HCT116 (cell line): Measurements from ENCODE around the gene ZNRF3. TPM values are rescaled to one million over a fixed set of nuclear protein-coding genes. Genes with fewer than 3 reads are reported as not detected.
A peak's percentile ranks its signal among the peaks of the same experiment; 100 is the strongest.

Source experiments
- ATAC-seq: fragments of 200-7000 bp; cut with Tn5 transposase; 2 replicates; pipeline ENCODE4 v1.9.1; 2020; ENCODE audit warnings: mild to moderate bottlenecking, moderate library complexity
- BruUV-seq: library from RNA; stranded (reverse); fragments of 400-500 nt; replicated peaks from 2 replicates; lab custom pipeline; 2021; lab: Mats Ljungman, UMichigan
- CTCF ChIA-PET: fragments of 300-600 bp; sonication (Branson Sonifier 250); formaldehyde crosslinking; loops from one replicate; lab custom pipeline; 2021; ENCODE audit warnings: antibody characterized with exemption; lab: Charles Lee
- POLR2A ChIA-PET: fragments of 300-600, 350-600 bp; sonication (Branson Sonifier 250); formaldehyde crosslinking; loops from one replicate; lab custom pipeline; 2021; ENCODE audit warnings: antibody characterized with exemption; lab: Charles Lee
- RAD21 ChIA-PET, 2 experiments: fragments of 300-600 bp; sonication (Branson Sonifier 250); formaldehyde crosslinking; loops; one replicate each; lab custom pipeline; 2023; ENCODE audit warnings: low total read pairs in 2 of 2; ENCODE audit not compliant: uncharacterized antibody in 2 of 2, unreplicated experiment in 2 of 2, low non-redundant PET in 1 of 2; lab: Charles Lee
- DNase-seq: peaks from one replicate; pipeline ENCODE4 v3.0.0-alpha.2; 2010; ENCODE audit warnings: low read depth, low spot score
- H2AFZ ChIP-seq: fragments of 200-600 bp; shearing (Covaris generic), sonication (generic); 2 replicates; pipeline ENCODE4 v1.6.1; 2017; ENCODE audit warnings: low read depth, mixed run types, mixed read lengths, antibody characterized with exemption, low read length; ENCODE audit not compliant: poor library complexity, severe bottlenecking
- H3K27ac ChIP-seq: 2 replicates; pipeline ENCODE4 v1.5.1; 2012; ENCODE audit warnings: low read depth, low read length
- H3K27me3 ChIP-seq: fragments of 200-600 bp; sonication (generic); 2 replicates; pipeline ENCODE4 v1.6.1; 2016; ENCODE audit warnings: mixed run types, low read length, mixed read lengths; ENCODE audit not compliant: insufficient read depth
- H3K36me3 ChIP-seq, 2 experiments: fragments of 200-500 bp in 1 of 2; fragments of 200-600 bp in 1 of 2; sonication (Bioruptor generic) in 1 of 2; sonication (generic) in 1 of 2; 2 replicates each; pipeline versions ENCODE4 v1.5.1 to v1.6.1; 2014 to 2016; ENCODE audit warnings: low read length in 2 of 2, inconsistent platforms in 1 of 2, mixed read lengths in 1 of 2, mixed run types in 1 of 2; ENCODE audit not compliant: insufficient read depth in 2 of 2, control insufficient read depth in 1 of 2
- H3K4me1 ChIP-seq, 2 experiments: fragments of 200-600 bp in 1 of 2; sonication (generic) in 1 of 2; 2 replicates each; pipeline versions ENCODE4 v1.5.1 to v1.6.1; 2012 to 2017; ENCODE audit warnings: low read length in 2 of 2, inconsistent platforms in 1 of 2, mild to moderate bottlenecking in 1 of 2, mixed read lengths in 1 of 2, mixed run types in 1 of 2, moderate library complexity in 1 of 2; ENCODE audit not compliant: insufficient read depth in 2 of 2, control insufficient read depth in 1 of 2
- H3K4me2 ChIP-seq: fragments of 200-600 bp; sonication (generic); 2 replicates; pipeline ENCODE4 v1.6.1; 2017; ENCODE audit warnings: mixed run types, low read length, mixed read lengths
- H3K4me3 ChIP-seq, 2 experiments: fragments of 200-600 bp in 1 of 2; sonication (generic) in 1 of 2; replicated peaks in 1 of 2; 2 replicates each; pipeline ENCODE4 v1.5.1; 2011 to 2016; ENCODE audit warnings: low read length in 2 of 2, control low read depth in 1 of 2, low read depth in 1 of 2, mild to moderate bottlenecking in 1 of 2, mixed read lengths in 1 of 2, mixed run types in 1 of 2
- H3K79me2 ChIP-seq: fragments of 200-600 bp; sonication (generic); 2 replicates; pipeline ENCODE4 v1.6.1; 2017; ENCODE audit warnings: mild to moderate bottlenecking, mixed run types, low read length, moderate library complexity, mixed read lengths; ENCODE audit not compliant: insufficient read depth
- H3K9ac ChIP-seq: fragments of 200-600 bp; sonication (generic); 2 replicates; pipeline ENCODE4 v1.6.1; 2016; ENCODE audit warnings: low read length, mixed read lengths
- H3K9me2 ChIP-seq: fragments of 200-600 bp; sonication (generic), shearing (Covaris generic); 2 replicates; pipeline ENCODE4 v1.6.1; 2017; ENCODE audit warnings: mixed run types, mild to moderate bottlenecking, moderate library complexity; ENCODE audit not compliant: insufficient read depth
- H3K9me3 ChIP-seq, 2 experiments: fragments of 200-500 bp in 1 of 2; fragments of 200-600 bp in 1 of 2; sonication (Bioruptor generic) in 1 of 2; sonication (generic) in 1 of 2; 2 replicates each; pipeline ENCODE4 v1.6.1; 2014 to 2017; ENCODE audit warnings: low read length in 2 of 2, mixed read lengths in 2 of 2, inconsistent platforms in 1 of 2, low read depth in 1 of 2, mild to moderate bottlenecking in 1 of 2, mixed run types in 1 of 2, moderate library complexity in 1 of 2; ENCODE audit not compliant: control insufficient read depth in 1 of 2, insufficient read depth in 1 of 2
- H4K20me1 ChIP-seq: fragments of 200-600 bp; sonication (generic), shearing (Covaris generic); 2 replicates; pipeline ENCODE4 v1.6.1; 2017; ENCODE audit warnings: mixed run types, mild to moderate bottlenecking, moderate library complexity; ENCODE audit not compliant: insufficient read depth
- CEBPB ChIP-seq: IDR thresholded peaks from 2 replicates; pipeline ENCODE4 v1.6.1; 2012; ENCODE audit warnings: low read depth
- EGR1 ChIP-seq: IDR thresholded peaks from 2 replicates; pipeline ENCODE4 v1.6.1; 2012; ENCODE audit warnings: low read depth
- ELF1 ChIP-seq: IDR thresholded peaks from 2 replicates; pipeline ENCODE4 v1.6.1; 2012; ENCODE audit warnings: low read depth, borderline replicate concordance
- EZH2 ChIP-seq: fragments of 200-600 bp; sonication (generic); IDR thresholded peaks from 2 replicates; pipeline ENCODE4 v1.6.1; 2017; ENCODE audit warnings: antibody characterized with exemption, mixed run types
- EZH2phosphoT487 ChIP-seq: fragments of 200-600 bp; IDR thresholded peaks from 2 replicates; pipeline ENCODE4 v1.6.1; 2018; ENCODE audit warnings: antibody characterized with exemption, borderline replicate concordance
- FOSL1 ChIP-seq: IDR thresholded peaks from 2 replicates; pipeline ENCODE4 v1.6.1; 2012; ENCODE audit warnings: low read depth
- JUND ChIP-seq: IDR thresholded peaks from 2 replicates; pipeline ENCODE4 v1.6.1; 2012
- MAX ChIP-seq: IDR thresholded peaks from 2 replicates; pipeline ENCODE4 v1.6.1; 2012
- POLR2A ChIP-seq: IDR thresholded peaks from 2 replicates; pipeline ENCODE4 v1.7.0; 2011; ENCODE audit warnings: borderline replicate concordance; ENCODE audit not compliant: insufficient read depth, insufficient read length; ENCODE audit errors: extremely low read depth
- POLR2AphosphoS5 ChIP-seq: IDR thresholded peaks from 2 replicates; pipeline ENCODE4 v1.6.1; 2011; ENCODE audit warnings: mild to moderate bottlenecking, low read depth, low read length, moderate library complexity
- SIN3A ChIP-seq: IDR thresholded peaks from 2 replicates; pipeline ENCODE4 v1.6.1; 2012; ENCODE audit warnings: low read depth
- SP1 ChIP-seq: IDR thresholded peaks from 2 replicates; pipeline ENCODE4 v1.6.1; 2012; ENCODE audit warnings: low read depth
- SRF ChIP-seq: IDR thresholded peaks from 2 replicates; pipeline ENCODE4 v1.6.1; 2012; ENCODE audit warnings: low read depth
- YY1 ChIP-seq: IDR thresholded peaks from 2 replicates; pipeline ENCODE4 v1.6.1; 2011; ENCODE audit warnings: low read length, low read depth, moderate library complexity, mild to moderate bottlenecking; ENCODE audit not compliant: insufficient replicate concordance; ENCODE audit errors: extremely low read depth
- intact Hi-C: fragments of 100-400 bp; cut with micrococcal nuclease; formaldehyde crosslinking; loops from 2 replicates; pipeline ENCODE4 v1.10.0; 2022
- total RNA-seq: library from RNA; stranded (reverse); gene quantifications from one replicate; pipeline ENCODE4 v1.2.1, GENCODE V29; 2021; ENCODE audit not compliant: unreplicated experiment
- TF ChIP-seq, protein P1 (sequence below): IDR thresholded peaks from 2 replicates; pipeline ENCODE4 v1.6.1; 2012
- TF ChIP-seq, protein P2 (sequence below): IDR thresholded peaks from 2 replicates; pipeline ENCODE4 v1.6.1; 2011; ENCODE audit warnings: mild to moderate bottlenecking, low read length, moderate library complexity; ENCODE audit not compliant: insufficient replicate concordance; ENCODE audit errors: extremely low read depth

ZNRF3 gene
- total RNA-seq, 1 experiment from 2014 or later, result 12.2 TPM

DNA sequence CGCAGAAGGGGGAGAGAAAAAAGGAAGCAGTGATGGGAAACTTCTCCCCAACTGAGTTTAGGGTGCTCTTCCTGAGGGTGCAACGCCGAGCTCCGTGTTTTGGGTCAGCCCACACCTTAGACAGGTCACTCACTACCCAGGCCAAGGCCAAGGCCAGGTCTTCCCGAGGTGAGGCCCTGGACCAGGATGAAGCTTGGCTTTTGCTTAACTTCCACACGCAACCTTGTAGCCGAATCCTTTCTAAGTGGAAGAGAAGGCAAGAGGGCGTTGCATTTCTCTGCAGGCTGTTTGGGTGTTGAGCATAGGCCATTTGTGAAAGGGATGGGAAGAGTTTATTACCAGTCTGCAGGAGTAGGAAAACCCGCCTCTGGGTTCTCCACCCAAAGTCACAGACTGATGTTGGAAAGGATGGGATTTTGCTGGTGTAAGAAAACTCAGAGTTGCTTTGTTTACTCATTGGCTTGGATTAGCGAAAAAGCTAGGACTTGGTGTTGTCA is 191.0 kb downstream of the ZNRF3 start:
- Histone ChIP-seq H3K9ac (peak overlapping the region; percentile 71), H3K27ac (peak overlapping the region; percentile 43; the same call in 1 of the 2 replicates), H3K4me3 (peak overlapping the region; percentile 68 to 74), H4K20me1 (no peaks in the 10 kb centered on the region), H3K4me2 (peak overlapping the region; percentile 96), H3K9me2 (no peaks in the 10 kb centered on the region), H3K4me1 (peaks cover 19 to 37% of the 10 kb centered on the region in 2 experiments), H2AFZ (no peak overlapping the region), H3K79me2 (no peaks in the 10 kb centered on the region), H3K9me3 (no peaks in the 10 kb centered on the region), H3K27me3 (no peaks in the 10 kb centered on the region)
- BruUV-seq, result no TSS peak
- RAD21 ChIA-PET, result no interaction called here
- no peak for DNase-seq
- POLR2A ChIA-PET, result no interaction called here
- ATAC-seq, result 0 out of 2 replicates have a peak, but pooled peaks have one; percentile 1
- intact Hi-C loops, result loop anchor here (10.0 kb wide), 1 partner anchor 1380 kb away; no protein-coding TSS in a partner anchor
- CTCF ChIA-PET, result no interaction called here
- TF ChIP-seq SIN3A (no peak), SP1 (no peak), MAX (no peak), JUND (no peak), SRF (no peak), EGR1 (no peak), FOSL1 (no peak), EZH2 (no peak), POLR2AphosphoS5 (no peak), ELF1 (no peak), EZH2phosphoT487 (no peak), POLR2A (no peak), CEBPB (no peak), YY1 (no peak)
- TF ChIP-seq, protein P1, sequence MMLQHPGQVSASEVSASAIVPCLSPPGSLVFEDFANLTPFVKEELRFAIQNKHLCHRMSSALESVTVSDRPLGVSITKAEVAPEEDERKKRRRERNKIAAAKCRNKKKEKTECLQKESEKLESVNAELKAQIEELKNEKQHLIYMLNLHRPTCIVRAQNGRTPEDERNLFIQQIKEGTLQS, result no peak
- TF ChIP-seq, protein P2, sequence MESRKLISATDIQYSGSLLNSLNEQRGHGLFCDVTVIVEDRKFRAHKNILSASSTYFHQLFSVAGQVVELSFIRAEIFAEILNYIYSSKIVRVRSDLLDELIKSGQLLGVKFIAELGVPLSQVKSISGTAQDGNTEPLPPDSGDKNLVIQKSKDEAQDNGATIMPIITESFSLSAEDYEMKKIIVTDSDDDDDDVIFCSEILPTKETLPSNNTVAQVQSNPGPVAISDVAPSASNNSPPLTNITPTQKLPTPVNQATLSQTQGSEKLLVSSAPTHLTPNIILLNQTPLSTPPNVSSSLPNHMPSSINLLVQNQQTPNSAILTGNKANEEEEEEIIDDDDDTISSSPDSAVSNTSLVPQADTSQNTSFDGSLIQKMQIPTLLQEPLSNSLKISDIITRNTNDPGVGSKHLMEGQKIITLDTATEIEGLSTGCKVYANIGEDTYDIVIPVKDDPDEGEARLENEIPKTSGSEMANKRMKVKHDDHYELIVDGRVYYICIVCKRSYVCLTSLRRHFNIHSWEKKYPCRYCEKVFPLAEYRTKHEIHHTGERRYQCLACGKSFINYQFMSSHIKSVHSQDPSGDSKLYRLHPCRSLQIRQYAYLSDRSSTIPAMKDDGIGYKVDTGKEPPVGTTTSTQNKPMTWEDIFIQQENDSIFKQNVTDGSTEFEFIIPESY, result no peak
- TF ChIP-seq, all 23 proteins: peak for 0
- no peaks in the 10 kb centered on the region for H3K36me3 ChIP-seq
